HEK293T (cell line): ENCODE measurements around the gene AKAP8L.

ENCODE experiments used
- CTBP1 ChIP-seq: fragments of 450-650 bp; IDR thresholded peaks from 2 replicates; pipeline ENCODE4 v1.6.1; 2016; ENCODE audit warnings: borderline replicate concordance
- ELF4 ChIP-seq: fragments of 450-650 bp; IDR thresholded peaks from 2 replicates; pipeline ENCODE4 v1.6.1; 2017; ENCODE audit warnings: antibody characterized with exemption
- FOXA1 ChIP-seq: fragments of 450-650 bp; IDR thresholded peaks from 2 replicates; pipeline ENCODE4 v1.6.1; 2016; ENCODE audit warnings: mild to moderate bottlenecking
- FOXK2 ChIP-seq: fragments of 450-650 bp; IDR thresholded peaks from 2 replicates; pipeline ENCODE4 v1.6.1; 2016; ENCODE audit warnings: mild to moderate bottlenecking
- HDGF ChIP-seq: fragments of 450-650 bp; IDR thresholded peaks from 2 replicates; pipeline ENCODE4 v1.6.1; 2017; ENCODE audit warnings: antibody characterized with exemption, borderline replicate concordance
- L3MBTL2 ChIP-seq: fragments of 450-650 bp; conservative IDR thresholded peaks from 2 replicates; pipeline ENCODE4 v1.6.1; 2016; ENCODE audit warnings: mild to moderate bottlenecking
- LEF1 ChIP-seq: fragments of 450-650 bp; IDR thresholded peaks from 2 replicates; pipeline ENCODE4 v1.6.1; 2017; ENCODE audit warnings: mild to moderate bottlenecking, borderline replicate concordance
- NFRKB ChIP-seq: fragments of 450-650 bp; IDR thresholded peaks from 2 replicates; pipeline ENCODE4 v1.6.1; 2016; ENCODE audit warnings: mild to moderate bottlenecking, moderate library complexity
- SP1 ChIP-seq: fragments of 450-650 bp; IDR thresholded peaks from 2 replicates; pipeline ENCODE4 v1.6.1; 2017
- TARDBP ChIP-seq: fragments of 450-650 bp; IDR thresholded peaks from 2 replicates; pipeline ENCODE4 v1.6.1; 2016
- ZNF384 ChIP-seq: fragments of 450-650 bp; IDR thresholded peaks from 2 replicates; pipeline ENCODE4 v1.6.1; 2016
- TF ChIP-seq, protein P1 (sequence below): fragments of 450-650 bp; IDR thresholded peaks from 2 replicates; pipeline ENCODE4 v1.6.1; 2016

DNA sequence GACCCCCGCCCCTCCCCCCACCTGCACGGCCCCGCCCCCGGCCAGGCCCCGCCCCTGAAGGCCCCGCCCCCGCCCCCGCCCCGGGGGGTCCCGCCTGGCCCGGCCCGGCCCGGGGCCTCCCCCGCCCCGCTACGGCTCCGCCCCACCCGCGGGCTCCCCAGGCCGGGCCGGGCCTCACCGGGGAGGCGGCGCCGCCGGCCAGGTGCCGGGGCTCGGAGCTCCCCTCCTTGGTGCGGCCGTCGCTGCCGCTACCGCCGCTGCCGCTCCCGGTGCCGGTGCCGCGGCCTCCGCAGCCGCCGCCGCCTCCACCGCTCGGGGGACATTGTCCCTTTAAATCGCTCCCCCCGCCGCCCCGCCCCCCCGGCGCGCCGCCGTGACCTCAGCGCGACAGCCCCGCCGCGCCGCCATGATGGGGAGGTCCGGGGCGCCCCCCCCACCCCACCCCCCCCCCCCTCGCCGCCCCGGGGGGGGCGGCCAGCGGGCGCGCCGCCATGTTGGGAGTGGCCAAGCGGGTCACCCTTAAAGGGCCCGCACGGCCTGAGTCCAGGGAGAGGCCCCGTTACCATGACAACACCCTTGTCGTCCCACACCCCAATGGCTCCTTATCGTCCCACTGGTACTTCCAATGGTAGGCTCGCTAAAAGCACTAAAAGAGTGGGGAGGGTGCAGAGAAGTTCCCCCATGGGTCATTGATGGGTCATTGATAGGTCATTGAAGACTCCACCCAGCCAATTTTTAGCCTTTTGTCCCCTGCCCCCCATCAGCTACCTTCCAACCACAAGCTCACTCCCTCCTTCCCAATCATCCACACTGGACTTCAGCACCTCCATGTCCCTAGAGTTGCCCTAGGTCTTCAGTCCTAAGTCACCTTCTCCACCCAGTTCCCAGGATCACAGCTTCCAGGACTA lies 31.1 kb upstream of the AKAP8L start, which contains the start of gene WIZ:
- no peak for TF ChIP-seq CTBP1
- no peak for TF ChIP-seq TARDBP
- TF ChIP-seq ZNF384 = no peak
- no peak for TF ChIP-seq FOXA1
- no peak for TF ChIP-seq ELF4
- TF ChIP-seq NFRKB = no peak
- TF ChIP-seq SP1 = no peak
- TF ChIP-seq L3MBTL2 = no peak
- no peak for TF ChIP-seq LEF1
- TF ChIP-seq, protein P1, sequence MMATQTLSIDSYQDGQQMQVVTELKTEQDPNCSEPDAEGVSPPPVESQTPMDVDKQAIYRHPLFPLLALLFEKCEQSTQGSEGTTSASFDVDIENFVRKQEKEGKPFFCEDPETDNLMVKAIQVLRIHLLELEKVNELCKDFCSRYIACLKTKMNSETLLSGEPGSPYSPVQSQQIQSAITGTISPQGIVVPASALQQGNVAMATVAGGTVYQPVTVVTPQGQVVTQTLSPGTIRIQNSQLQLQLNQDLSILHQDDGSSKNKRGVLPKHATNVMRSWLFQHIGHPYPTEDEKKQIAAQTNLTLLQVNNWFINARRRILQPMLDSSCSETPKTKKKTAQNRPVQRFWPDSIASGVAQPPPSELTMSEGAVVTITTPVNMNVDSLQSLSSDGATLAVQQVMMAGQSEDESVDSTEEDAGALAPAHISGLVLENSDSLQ = no peak
- TF ChIP-seq FOXK2 = no peak
- no peak for TF ChIP-seq HDGF
